ENCODE data around the gene BACH1. TPM values are rescaled to one million over a fixed set of nuclear protein-coding genes. Genes with fewer than 3 reads are reported as not detected.

The BACH1 gene
- polyA plus RNA-seq, 1 of the 3 experiments (the other 2 are of a cell fraction), result 18.1 TPM

DNA sequence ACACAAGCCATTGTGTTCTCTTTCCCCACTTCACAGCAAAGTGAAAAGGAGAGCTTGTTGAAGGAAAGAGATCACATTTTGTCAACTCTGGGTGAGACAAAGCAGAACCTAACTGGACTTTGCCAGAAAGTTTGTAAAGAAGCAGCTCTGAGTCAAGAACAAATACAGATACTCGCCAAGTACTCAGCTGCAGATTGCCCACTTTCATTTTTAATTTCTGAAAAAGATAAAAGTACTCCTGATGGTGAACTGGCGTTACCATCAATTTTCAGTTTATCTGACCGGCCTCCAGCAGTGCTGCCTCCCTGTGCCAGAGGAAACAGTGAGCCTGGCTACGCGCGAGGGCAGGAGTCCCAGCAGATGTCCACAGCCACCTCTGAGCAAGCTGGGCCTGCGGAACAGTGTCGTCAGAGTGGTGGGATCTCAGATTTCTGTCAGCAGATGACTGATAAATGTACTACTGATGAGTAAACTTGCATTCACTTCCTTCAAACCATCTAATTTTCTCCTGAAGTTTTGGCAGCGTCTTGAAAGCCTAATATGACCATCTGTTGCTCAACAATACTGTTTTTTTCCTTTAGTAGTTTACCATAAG is 43.7 kb downstream of the BACH1 start (continued):
- TF ChIP-seq FOXM1 (IDR thresholded peaks at IDR 0.05; ENCODE audit: low read depth), result peak; percentile 70; the same call in 1 of the 2 replicates
- TF ChIP-seq SIN3A (IDR thresholded peaks at IDR 0.05; ENCODE audit: borderline replicate concordance, low read depth, low read length), result no peak
- TF ChIP-seq, protein P1, sequence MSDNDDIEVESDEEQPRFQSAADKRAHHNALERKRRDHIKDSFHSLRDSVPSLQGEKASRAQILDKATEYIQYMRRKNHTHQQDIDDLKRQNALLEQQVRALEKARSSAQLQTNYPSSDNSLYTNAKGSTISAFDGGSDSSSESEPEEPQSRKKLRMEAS (IDR thresholded peaks at IDR 0.05; ENCODE audit: low read depth), result peak; percentile 93
- TF ChIP-seq, protein P2, sequence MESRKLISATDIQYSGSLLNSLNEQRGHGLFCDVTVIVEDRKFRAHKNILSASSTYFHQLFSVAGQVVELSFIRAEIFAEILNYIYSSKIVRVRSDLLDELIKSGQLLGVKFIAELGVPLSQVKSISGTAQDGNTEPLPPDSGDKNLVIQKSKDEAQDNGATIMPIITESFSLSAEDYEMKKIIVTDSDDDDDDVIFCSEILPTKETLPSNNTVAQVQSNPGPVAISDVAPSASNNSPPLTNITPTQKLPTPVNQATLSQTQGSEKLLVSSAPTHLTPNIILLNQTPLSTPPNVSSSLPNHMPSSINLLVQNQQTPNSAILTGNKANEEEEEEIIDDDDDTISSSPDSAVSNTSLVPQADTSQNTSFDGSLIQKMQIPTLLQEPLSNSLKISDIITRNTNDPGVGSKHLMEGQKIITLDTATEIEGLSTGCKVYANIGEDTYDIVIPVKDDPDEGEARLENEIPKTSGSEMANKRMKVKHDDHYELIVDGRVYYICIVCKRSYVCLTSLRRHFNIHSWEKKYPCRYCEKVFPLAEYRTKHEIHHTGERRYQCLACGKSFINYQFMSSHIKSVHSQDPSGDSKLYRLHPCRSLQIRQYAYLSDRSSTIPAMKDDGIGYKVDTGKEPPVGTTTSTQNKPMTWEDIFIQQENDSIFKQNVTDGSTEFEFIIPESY (IDR thresholded peaks at IDR 0.05; ENCODE audit: borderline replicate concordance, low read depth), result peak; percentile 87
- TF ChIP-seq, protein P3, sequence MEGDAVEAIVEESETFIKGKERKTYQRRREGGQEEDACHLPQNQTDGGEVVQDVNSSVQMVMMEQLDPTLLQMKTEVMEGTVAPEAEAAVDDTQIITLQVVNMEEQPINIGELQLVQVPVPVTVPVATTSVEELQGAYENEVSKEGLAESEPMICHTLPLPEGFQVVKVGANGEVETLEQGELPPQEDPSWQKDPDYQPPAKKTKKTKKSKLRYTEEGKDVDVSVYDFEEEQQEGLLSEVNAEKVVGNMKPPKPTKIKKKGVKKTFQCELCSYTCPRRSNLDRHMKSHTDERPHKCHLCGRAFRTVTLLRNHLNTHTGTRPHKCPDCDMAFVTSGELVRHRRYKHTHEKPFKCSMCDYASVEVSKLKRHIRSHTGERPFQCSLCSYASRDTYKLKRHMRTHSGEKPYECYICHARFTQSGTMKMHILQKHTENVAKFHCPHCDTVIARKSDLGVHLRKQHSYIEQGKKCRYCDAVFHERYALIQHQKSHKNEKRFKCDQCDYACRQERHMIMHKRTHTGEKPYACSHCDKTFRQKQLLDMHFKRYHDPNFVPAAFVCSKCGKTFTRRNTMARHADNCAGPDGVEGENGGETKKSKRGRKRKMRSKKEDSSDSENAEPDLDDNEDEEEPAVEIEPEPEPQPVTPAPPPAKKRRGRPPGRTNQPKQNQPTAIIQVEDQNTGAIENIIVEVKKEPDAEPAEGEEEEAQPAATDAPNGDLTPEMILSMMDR (IDR thresholded peaks at IDR 0.05), result 0 out of 2 replicates have a peak, but pooled peaks have one; percentile 20

DNA sequence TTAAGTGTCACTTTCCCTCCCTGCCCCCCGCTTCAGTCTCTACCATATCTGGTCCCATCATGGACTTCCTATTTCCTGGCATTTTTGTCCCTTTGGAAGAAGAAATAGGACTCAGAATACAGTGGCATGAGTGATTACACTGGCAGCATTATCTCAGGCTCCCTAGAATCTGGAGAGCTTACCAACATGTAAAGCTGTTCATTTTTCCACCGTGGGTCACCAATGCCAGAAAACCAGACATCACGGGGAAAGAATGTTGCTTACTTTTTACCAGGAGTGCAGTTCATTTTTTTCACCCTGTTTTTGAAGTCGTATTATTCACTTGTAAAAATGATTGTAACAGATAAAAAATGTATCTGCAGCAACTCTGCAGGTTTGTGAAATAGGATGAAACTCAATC is 44.8 kb downstream of the BACH1 start:
- H3K4me1 ChIP-seq (ENCODE audit: control insufficient read depth in 1 of 2, insufficient read depth in 2 of 2, low read depth in 1 of 2, low read length in 1 of 2), result peaks cover 15 to 40% of the 10 kb centered on the region in 2 experiments
- peaks cover 83% of the 10 kb centered on the region for H3K79me2 ChIP-seq (ENCODE audit: insufficient read depth)
- peak overlapping the region; percentile 66 for H3K4me2 ChIP-seq
- no peak for DNase-seq
- ChIA-PET CTCF (interaction anchor here (0.5 to 1.1 kb wide), 4 partner anchors 29 to 459 kb away, joined by 3 to 5 read pairs (median 3); no protein-coding TSS in a partner anchor), POLR2A (no interaction called here)
- peak overlapping the region; percentile 57; the same call in 1 of the 2 replicates for H3K9ac ChIP-seq
- no peaks in the 10 kb centered on the region for H3K9me2 ChIP-seq
- H4K20me1 ChIP-seq (ENCODE audit: insufficient read depth), result no peaks in the 10 kb centered on the region; the same call in 1 of the 2 replicates
- H3K9me3 ChIP-seq, result no peaks in the 10 kb centered on the region
- H3K27me3 ChIP-seq (ENCODE audit: insufficient read depth), result no peaks in the 10 kb centered on the region
- H3F3A ChIP-seq (replicated peaks; ENCODE audit: insufficient read depth), result peaks cover 35% of the 10 kb centered on the region
- WGBS (ENCODE audit: low lambda C conversion rate), result 32% methylated on average over 4 of the region's 4 CpGs
- peak overlapping the region; percentile 80 to 92 for H3K27ac ChIP-seq (ENCODE audit: low read depth in 2 of 2, low read length in 1 of 2)
- no peak overlapping the region for H3K4me3 ChIP-seq (ENCODE audit: low read depth in 2 of 2, low read length in 1 of 2)
- no peak overlapping the region for H2AFZ ChIP-seq (ENCODE audit: low read depth)
- peaks cover 10 to 24% of the 10 kb centered on the region in 2 experiments for H3K36me3 ChIP-seq (replicated peaks in 1 of 2; ENCODE audit: control insufficient read depth in 1 of 2, insufficient read depth in 2 of 2, low read length in 1 of 2)
- TF ChIP-seq SIN3A (IDR thresholded peaks at IDR 0.05; ENCODE audit: borderline replicate concordance, low read depth, low read length) (no peak), MXI1 (IDR thresholded peaks at IDR 0.05; ENCODE audit: low read depth, low read length) (no peak), GATA2 (CRISPR knock-in tag; IDR thresholded peaks at IDR 0.05) (no peak), TAF1 (IDR thresholded peaks at IDR 0.05; ENCODE audit: borderline replicate concordance, low read depth, low read length) (0 out of 2 replicates have a peak, but pooled peaks have one; percentile 9), FOXJ3 (CRISPR knock-in tag; IDR thresholded peaks at IDR 0.05) (no peak), EP300 (IDR thresholded peaks at IDR 0.05; ENCODE audit: borderline replicate concordance in 1 of 2, low read depth in 1 of 2, low read length in 1 of 2) (peak in 1 of 2 experiments; percentile 81; a peak in 2 of 4 replicates), MEF2A (IDR thresholded peaks at IDR 0.05; ENCODE audit: borderline replicate concordance, low read depth) (peak; percentile 47; the same call in 1 of the 2 replicates), FOXM1 (IDR thresholded peaks at IDR 0.05; ENCODE audit: low read depth) (peak; percentile 47; the same call in 1 of the 2 replicates), CHD2 (IDR thresholded peaks at IDR 0.05; ENCODE audit: low read length, partially characterized antibody) (no peak)
- TF ChIP-seq, protein P4, sequence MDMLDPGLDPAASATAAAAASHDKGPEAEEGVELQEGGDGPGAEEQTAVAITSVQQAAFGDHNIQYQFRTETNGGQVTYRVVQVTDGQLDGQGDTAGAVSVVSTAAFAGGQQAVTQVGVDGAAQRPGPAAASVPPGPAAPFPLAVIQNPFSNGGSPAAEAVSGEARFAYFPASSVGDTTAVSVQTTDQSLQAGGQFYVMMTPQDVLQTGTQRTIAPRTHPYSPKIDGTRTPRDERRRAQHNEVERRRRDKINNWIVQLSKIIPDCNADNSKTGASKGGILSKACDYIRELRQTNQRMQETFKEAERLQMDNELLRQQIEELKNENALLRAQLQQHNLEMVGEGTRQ (IDR thresholded peaks at IDR 0.05; ENCODE audit: borderline replicate concordance, low read depth, low read length), result no peak
- TF ChIP-seq, protein P5, sequence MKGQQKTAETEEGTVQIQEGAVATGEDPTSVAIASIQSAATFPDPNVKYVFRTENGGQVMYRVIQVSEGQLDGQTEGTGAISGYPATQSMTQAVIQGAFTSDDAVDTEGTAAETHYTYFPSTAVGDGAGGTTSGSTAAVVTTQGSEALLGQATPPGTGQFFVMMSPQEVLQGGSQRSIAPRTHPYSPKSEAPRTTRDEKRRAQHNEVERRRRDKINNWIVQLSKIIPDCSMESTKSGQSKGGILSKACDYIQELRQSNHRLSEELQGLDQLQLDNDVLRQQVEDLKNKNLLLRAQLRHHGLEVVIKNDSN (IDR thresholded peaks at IDR 0.05; ENCODE audit: borderline replicate concordance, low read depth), result no peak
- TF ChIP-seq, protein P6, sequence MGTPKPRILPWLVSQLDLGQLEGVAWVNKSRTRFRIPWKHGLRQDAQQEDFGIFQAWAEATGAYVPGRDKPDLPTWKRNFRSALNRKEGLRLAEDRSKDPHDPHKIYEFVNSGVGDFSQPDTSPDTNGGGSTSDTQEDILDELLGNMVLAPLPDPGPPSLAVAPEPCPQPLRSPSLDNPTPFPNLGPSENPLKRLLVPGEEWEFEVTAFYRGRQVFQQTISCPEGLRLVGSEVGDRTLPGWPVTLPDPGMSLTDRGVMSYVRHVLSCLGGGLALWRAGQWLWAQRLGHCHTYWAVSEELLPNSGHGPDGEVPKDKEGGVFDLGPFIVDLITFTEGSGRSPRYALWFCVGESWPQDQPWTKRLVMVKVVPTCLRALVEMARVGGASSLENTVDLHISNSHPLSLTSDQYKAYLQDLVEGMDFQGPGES (IDR thresholded peaks at IDR 0.05; ENCODE audit: low read depth, low read length), result no peak
- TF ChIP-seq, protein P2 (IDR thresholded peaks at IDR 0.05; ENCODE audit: borderline replicate concordance, low read depth), result 0 out of 2 replicates have a peak, but pooled peaks have one; percentile 35
- TF ChIP-seq, protein P1 (IDR thresholded peaks at IDR 0.05; ENCODE audit: low read depth), result peak; percentile 41; the same call in 1 of the 2 replicates
